Stomach (tissue), 4 donors: ENCODE results near the gene KCNJ18.
"Not testable (repeated sequence)": the region's sequence is repeated elsewhere in the genome, so short reads cannot be mapped to it uniquely, and the experiment has no call there.

ENCODE experiments used
- CTCF ChIP-seq, 7 experiments: fragments of 450-650 bp in 4 of 7; fragments of 200-600 bp in 3 of 7; sonication (generic) in 3 of 7; IDR thresholded peaks; one replicate each; pipeline ENCODE4 v1.5.1; 2016 to 2019; ENCODE audit warnings: antibody characterized with exemption in 7 of 7, control low read depth in 2 of 7, mild to moderate bottlenecking in 1 of 7
- EP300 ChIP-seq: sonication (generic); formaldehyde crosslinking; IDR thresholded peaks from one replicate; pipeline ENCODE4 v1.6.1; 2017; ENCODE audit warnings: antibody characterized with exemption
- POLR2A ChIP-seq, 4 donors: fragments of 450-650 bp; IDR thresholded peaks; one replicate each; pipeline ENCODE4 v1.6.1; 2016; ENCODE audit warnings: antibody characterized with exemption in 4 of 4, control low read depth in 2 of 4, mild to moderate bottlenecking in 1 of 4, moderate library complexity in 1 of 4

GRCh38 chr17:21659635-21660034 is 32.7 kb upstream of the KCNJ18 start:
- not testable (repeated sequence) for TF ChIP-seq POLR2A (IDR thresholded peaks at IDR 0.05); CTCF (IDR thresholded peaks at IDR 0.05); EP300
